Measurements from ENCODE around the gene PEDS1. TPM values are rescaled to one million over a fixed set of nuclear protein-coding genes. Genes with fewer than 3 reads are reported as not detected.
A peak's percentile ranks its signal among the peaks of the same experiment; 100 is the strongest.

The PEDS1 gene
- total RNA-seq, 2 donors from 2014 or later = 34.5 to 54.8 TPM

- no peaks in the 10 kb centered on the region for H3K27me3 ChIP-seq (replicated peaks; ENCODE audit: insufficient read depth)
- WGBS = 87% methylated on average over 9 of the region's 9 CpGs
- peaks cover 4% of the 10 kb centered on the region for H3K4me1 ChIP-seq (replicated peaks)
- TF ChIP-seq POLR2A (IDR thresholded peaks at IDR 0.05) (no peak), POLR2AphosphoS5 (IDR thresholded peaks at IDR 0.05) (no peak), CTCF (IDR thresholded peaks at IDR 0.05) (no peak)
- no peak for DNase-seq (ENCODE audit: low spot score)
- intact Hi-C loops (cut with DNase I) = loop anchor here (10.0 kb wide), 1 partner anchor 460 kb away; no protein-coding TSS in a partner anchor
- no peaks in the 10 kb centered on the region for H3K9me3 ChIP-seq
- H3K36me3 ChIP-seq = peaks cover 14 to 23% of the 10 kb centered on the region in 2 donors
- no peak overlapping the region for H3K27ac ChIP-seq
- no peak overlapping the region for H3K4me3 ChIP-seq
Observed at GRCh38 chr20:50124496-50124895, 29.0 kb downstream of the PEDS1 start.

GRCh38 chr20:50123418-50123817 lies 30.1 kb downstream of the PEDS1 start:
- no peak overlapping the region for H3K4me3 ChIP-seq
- H3K4me1 ChIP-seq (replicated peaks) = peaks cover 4% of the 10 kb centered on the region
- no peaks in the 10 kb centered on the region for H3K27me3 ChIP-seq (replicated peaks; ENCODE audit: insufficient read depth)
- no peak for DNase-seq (ENCODE audit: low spot score)
- no peaks in the 10 kb centered on the region for H3K9me3 ChIP-seq
- WGBS = 93% methylated on average over 7 of the region's 7 CpGs
- intact Hi-C loops (cut with DNase I) = loop anchor here (10.0 kb wide), 1 partner anchor 461 kb away; no protein-coding TSS in a partner anchor
- peaks cover 8 to 19% of the 10 kb centered on the region in 2 donors for H3K36me3 ChIP-seq
- no peak overlapping the region for H3K27ac ChIP-seq
- TF ChIP-seq POLR2AphosphoS5 (IDR thresholded peaks at IDR 0.05) = no peak

- Histone ChIP-seq H3K9me3 (no peaks in the 10 kb centered on the region), H3K4me3 (no peak overlapping the region), H3K4me1 (replicated peaks) (peaks cover 4% of the 10 kb centered on the region), H3K36me3 (peaks cover 8 to 12% of the 10 kb centered on the region in 2 donors), H3K27me3 (replicated peaks; ENCODE audit: insufficient read depth) (no peaks in the 10 kb centered on the region), H3K27ac (no peak overlapping the region)
- TF ChIP-seq CTCF (IDR thresholded peaks at IDR 0.05) = no peak
- no peak for TF ChIP-seq POLR2AphosphoS5 (IDR thresholded peaks at IDR 0.05)
- TF ChIP-seq POLR2A (IDR thresholded peaks at IDR 0.05) = no peak
- DNase-seq (ENCODE audit: low spot score) = no peak
- intact Hi-C loops (cut with DNase I) = loop anchor here (10.0 kb wide), 1 partner anchor 462 kb away; no protein-coding TSS in a partner anchor
- WGBS = 95% methylated on average over 4 of the region's 4 CpGs
Observed at GRCh38 chr20:50122763-50123162, 30.8 kb downstream of the PEDS1 start.

- WGBS = 44% methylated on average over 4 of the region's 4 CpGs
- TF ChIP-seq CTCF (IDR thresholded peaks at IDR 0.05) = no peak
- TF ChIP-seq POLR2A (IDR thresholded peaks at IDR 0.05) = no peak
- intact Hi-C loops (cut with DNase I) = loop anchor here (1.0 to 10.0 kb wide), 2 partner anchors 47 to 463 kb away; no protein-coding TSS in a partner anchor
- H3K27me3 ChIP-seq (replicated peaks; ENCODE audit: insufficient read depth) = no peaks in the 10 kb centered on the region
- H3K9me3 ChIP-seq = no peaks in the 10 kb centered on the region
- peaks cover 4% of the 10 kb centered on the region for H3K4me1 ChIP-seq (replicated peaks)
- no peak for DNase-seq (ENCODE audit: low spot score)
- peaks cover 6 to 8% of the 10 kb centered on the region in 2 donors for H3K36me3 ChIP-seq
- H3K4me3 ChIP-seq = no peak overlapping the region
- H3K27ac ChIP-seq = no peak overlapping the region
Observed at GRCh38 chr20:50121858-50122271, 31.7 kb downstream of the PEDS1 start.

- Histone ChIP-seq H3K27me3 (replicated peaks; ENCODE audit: insufficient read depth) (no peaks in the 10 kb centered on the region), H3K36me3 (peaks cover under 1 to 5% of the 10 kb centered on the region in 2 donors), H3K4me1 (replicated peaks) (peaks cover 4% of the 10 kb centered on the region), H3K27ac (peak overlapping the region in 1 of 2 donors; percentile 23), H3K4me3 (no peak overlapping the region), H3K9me3 (no peaks in the 10 kb centered on the region)
- intact Hi-C loops (cut with DNase I) = loop anchor here (1.0 to 10.0 kb wide), 2 partner anchors 48 to 464 kb away; no protein-coding TSS in a partner anchor
- DNase-seq (ENCODE audit: low spot score) = peak; percentile 68
- TF ChIP-seq POLR2AphosphoS5 (IDR thresholded peaks at IDR 0.05) (peak; percentile 66), CTCF (IDR thresholded peaks at IDR 0.05) (peak; percentile 78 to 97 (median 94)), POLR2A (IDR thresholded peaks at IDR 0.05) (no peak)
- WGBS = 32% methylated on average over 9 of the region's 9 CpGs
Observed at GRCh38 chr20:50120935-50121693, 32.4 kb downstream of the PEDS1 start.
